ENCODE measurements around the gene BNIP2.

BNIP2 gene

GRCh38 chr15:59696332-59696731 lies 7.2 kb upstream of the BNIP2 start:
- Histone ChIP-seq H3K27ac (ENCODE audit: low read depth, low read length) (peak overlapping the region; percentile 15), H3K9ac (ENCODE audit: low read length) (no peak overlapping the region), H4K91ac (ENCODE audit: low read depth, low read length) (no peak overlapping the region), H3K27me3 (ENCODE audit: insufficient read depth, low read length) (no peaks in the 10 kb centered on the region), H3K23ac (ENCODE audit: low read length) (no peak overlapping the region), H2BK12ac (ENCODE audit: low read length) (no peak overlapping the region), H3K79me1 (ENCODE audit: low read length) (no peaks in the 10 kb centered on the region), H4K8ac (ENCODE audit: low read depth, low read length) (no peak overlapping the region), H3K9me3 (ENCODE audit: insufficient read depth, low read depth, low read length) (no peaks in the 10 kb centered on the region), H3K36me3 (ENCODE audit: control insufficient read depth in 1 of 2, insufficient read depth in 2 of 2, low read length in 2 of 2) (no peaks in the 10 kb centered on the region), H3K4ac (ENCODE audit: low read depth, low read length) (no peak overlapping the region), H3K4me3 (ENCODE audit: low read depth, low read length) (no peak overlapping the region), H3K4me1 (ENCODE audit: control insufficient read depth in 1 of 2, insufficient read depth in 2 of 2, low read length in 2 of 2) (no peaks in the 10 kb centered on the region), H2BK5ac (ENCODE audit: low read depth, low read length, poor library complexity) (no peak overlapping the region), H4K12ac (ENCODE audit: low read depth, low read length) (no peak overlapping the region), H2BK120ac (ENCODE audit: insufficient read depth, low read length, poor library complexity) (no peak overlapping the region), H2AFZ (ENCODE audit: insufficient read depth, low read length, poor library complexity) (no peak overlapping the region), H3K79me2 (ENCODE audit: control insufficient read depth, insufficient read depth, low read length, poor library complexity) (no peaks in the 10 kb centered on the region), H3K14ac (ENCODE audit: low read length) (no peak overlapping the region), H3K4me2 (ENCODE audit: low read length) (no peak overlapping the region), H2AK5ac (ENCODE audit: low read length) (no peak overlapping the region), H3K18ac (ENCODE audit: low read length) (no peak overlapping the region)
- WGBS (ENCODE audit: extremely low coverage, insufficient coverage, insufficient read length), result no CpG with 5 or more reads among the region's 4 CpGs
- no peak for DNase-seq

GRCh38 chr15:59694779-59695178 lies 5.7 kb upstream of the BNIP2 start:
- Histone ChIP-seq H2AFZ (ENCODE audit: insufficient read depth, low read length, poor library complexity) (no peak overlapping the region), H3K79me2 (ENCODE audit: control insufficient read depth, insufficient read depth, low read length, poor library complexity) (no peaks in the 10 kb centered on the region), H4K8ac (ENCODE audit: low read depth, low read length) (no peak overlapping the region), H3K4me2 (ENCODE audit: low read length) (no peak overlapping the region), H3K4ac (ENCODE audit: low read depth, low read length) (no peak overlapping the region), H3K27me3 (ENCODE audit: insufficient read depth, low read length) (no peaks in the 10 kb centered on the region), H3K36me3 (ENCODE audit: control insufficient read depth in 1 of 2, insufficient read depth in 2 of 2, low read length in 2 of 2) (no peaks in the 10 kb centered on the region), H2BK5ac (ENCODE audit: low read depth, low read length, poor library complexity) (no peak overlapping the region), H3K4me1 (ENCODE audit: control insufficient read depth in 1 of 2, insufficient read depth in 2 of 2, low read length in 2 of 2) (no peaks in the 10 kb centered on the region), H4K91ac (ENCODE audit: low read depth, low read length) (no peak overlapping the region), H3K4me3 (ENCODE audit: low read depth, low read length) (no peak overlapping the region), H3K23ac (ENCODE audit: low read length) (no peak overlapping the region), H3K9ac (ENCODE audit: low read length) (no peak overlapping the region), H3K79me1 (ENCODE audit: low read length) (no peaks in the 10 kb centered on the region), H2AK5ac (ENCODE audit: low read length) (no peak overlapping the region), H2BK12ac (ENCODE audit: low read length) (no peak overlapping the region), H3K18ac (ENCODE audit: low read length) (no peak overlapping the region), H3K14ac (ENCODE audit: low read length) (no peak overlapping the region), H3K9me3 (ENCODE audit: insufficient read depth, low read depth, low read length) (no peaks in the 10 kb centered on the region), H3K27ac (ENCODE audit: low read depth, low read length) (no peak overlapping the region), H2BK120ac (ENCODE audit: insufficient read depth, low read length, poor library complexity) (no peak overlapping the region), H4K12ac (ENCODE audit: low read depth, low read length) (no peak overlapping the region)
- DNase-seq, result no peak
- no CpG with 5 or more reads among the region's 1 CpG for WGBS (ENCODE audit: extremely low coverage, insufficient coverage, insufficient read length)

GRCh38 chr15:59691194-59691805 lies 2.2 kb upstream of the BNIP2 start:
- no CpG with 5 or more reads among the region's 1 CpG for WGBS (ENCODE audit: extremely low coverage, insufficient coverage, insufficient read length)
- H4K91ac ChIP-seq (ENCODE audit: low read depth, low read length), result no peak overlapping the region
- H3K4ac ChIP-seq (ENCODE audit: low read depth, low read length), result no peak overlapping the region
- H2AFZ ChIP-seq (ENCODE audit: insufficient read depth, low read length, poor library complexity), result no peak overlapping the region
- no peaks in the 10 kb centered on the region for H3K9me3 ChIP-seq (ENCODE audit: insufficient read depth, low read depth, low read length)
- H2BK120ac ChIP-seq (ENCODE audit: insufficient read depth, low read length, poor library complexity), result no peak overlapping the region
- H3K4me2 ChIP-seq (ENCODE audit: low read length), result no peak overlapping the region
- no peak overlapping the region for H4K12ac ChIP-seq (ENCODE audit: low read depth, low read length)
- H3K27me3 ChIP-seq (ENCODE audit: insufficient read depth, low read length), result no peaks in the 10 kb centered on the region
- H3K14ac ChIP-seq (ENCODE audit: low read length), result no peak overlapping the region
- H3K4me1 ChIP-seq (ENCODE audit: control insufficient read depth in 1 of 2, insufficient read depth in 2 of 2, low read length in 2 of 2), result peaks cover 2 to 5% of the 10 kb centered on the region in 2 experiments
- H4K8ac ChIP-seq (ENCODE audit: low read depth, low read length), result no peak overlapping the region
- peaks cover 10% of the 10 kb centered on the region for H3K79me1 ChIP-seq (ENCODE audit: low read length)
- H3K79me2 ChIP-seq (ENCODE audit: control insufficient read depth, insufficient read depth, low read length, poor library complexity), result peaks cover 9% of the 10 kb centered on the region
- no peak overlapping the region for H3K27ac ChIP-seq (ENCODE audit: low read depth, low read length)
- no peak overlapping the region for H3K4me3 ChIP-seq (ENCODE audit: low read depth, low read length)
- H3K18ac ChIP-seq (ENCODE audit: low read length), result no peak overlapping the region
- H2BK5ac ChIP-seq (ENCODE audit: low read depth, low read length, poor library complexity), result no peak overlapping the region
- no peak overlapping the region for H3K9ac ChIP-seq (ENCODE audit: low read length)
- H3K23ac ChIP-seq (ENCODE audit: low read length), result no peak overlapping the region
- H3K36me3 ChIP-seq (ENCODE audit: control insufficient read depth in 1 of 2, insufficient read depth in 2 of 2, low read length in 2 of 2), result peaks cover 0 to 4% of the 10 kb centered on the region in 2 experiments
- H2BK12ac ChIP-seq (ENCODE audit: low read length), result no peak overlapping the region
- peak; percentile 31 to 80 for DNase-seq
- H2AK5ac ChIP-seq (ENCODE audit: low read length), result no peak overlapping the region

- Histone ChIP-seq H4K8ac (ENCODE audit: low read depth, low read length) (no peak overlapping the region), H3K27me3 (ENCODE audit: insufficient read depth, low read length) (no peaks in the 10 kb centered on the region), H2AFZ (ENCODE audit: insufficient read depth, low read length, poor library complexity) (no peak overlapping the region), H2BK5ac (ENCODE audit: low read depth, low read length, poor library complexity) (no peak overlapping the region), H3K23ac (ENCODE audit: low read length) (no peak overlapping the region), H3K14ac (ENCODE audit: low read length) (no peak overlapping the region), H3K9me3 (ENCODE audit: insufficient read depth, low read depth, low read length) (no peaks in the 10 kb centered on the region), H2AK5ac (ENCODE audit: low read length) (no peak overlapping the region), H3K79me1 (ENCODE audit: low read length) (peaks cover 10% of the 10 kb centered on the region), H3K4me3 (ENCODE audit: low read depth, low read length) (peak overlapping the region; percentile 73), H3K18ac (ENCODE audit: low read length) (no peak overlapping the region), H4K91ac (ENCODE audit: low read depth, low read length) (no peak overlapping the region), H3K4me2 (ENCODE audit: low read length) (peak overlapping the region; percentile 67), H3K4ac (ENCODE audit: low read depth, low read length) (no peak overlapping the region), H3K27ac (ENCODE audit: low read depth, low read length) (peak overlapping the region; percentile 23), H2BK12ac (ENCODE audit: low read length) (no peak overlapping the region), H4K12ac (ENCODE audit: low read depth, low read length) (no peak overlapping the region), H3K79me2 (ENCODE audit: control insufficient read depth, insufficient read depth, low read length, poor library complexity) (peaks cover 12% of the 10 kb centered on the region), H3K4me1 (ENCODE audit: control insufficient read depth in 1 of 2, insufficient read depth in 2 of 2, low read length in 2 of 2) (peaks cover 2 to 5% of the 10 kb centered on the region in 2 experiments), H3K36me3 (ENCODE audit: control insufficient read depth in 1 of 2, insufficient read depth in 2 of 2, low read length in 2 of 2) (peaks cover 0 to 7% of the 10 kb centered on the region in 2 experiments), H3K9ac (ENCODE audit: low read length) (no peak overlapping the region), H2BK120ac (ENCODE audit: insufficient read depth, low read length, poor library complexity) (no peak overlapping the region)
- peak; percentile 88 to 92 for DNase-seq
- WGBS (ENCODE audit: extremely low coverage, insufficient coverage, insufficient read length), result no CpG with 5 or more reads among the region's 25 CpGs
These were observed 611 bp upstream of the BNIP2 start for GRCh38 chr15:59689626-59690236.
